ENCODE data around the gene RABGAP1L. TPM values are rescaled to one million over a fixed set of nuclear protein-coding genes. Genes with fewer than 3 reads are reported as not detected.

Gene RABGAP1L
- total and polyA plus RNA-seq, 10 donors, result 30.3 to 125 (median 77.7) TPM

- 39 to 49% (median 43%) methylated on average over 6 of the region's 6 CpGs for WGBS, 5 donors
- no peaks in the 10 kb centered on the region for H3K27me3 ChIP-seq (replicated peaks in 1 of 7)
- peaks cover 0 to 3% (median 0%) of the 10 kb centered on the region in 6 donors for H3K36me3 ChIP-seq
- H3K4me3 ChIP-seq, result peak overlapping the region in 4 of 8 donors; percentile 6 to 62 (median 20)
- peak overlapping the region; percentile 67 to 91 (median 84) for H3K27ac ChIP-seq
- peaks cover 28 to 74% (median 62%) of the 10 kb centered on the region in 6 donors for H3K4me1 ChIP-seq
- no peaks in the 10 kb centered on the region for H3K9me3 ChIP-seq
- intact Hi-C loops (cut with DNase I; ENCODE audit: low total_unique reads), result no loop called here
- DNase-seq, result no peak
- TF ChIP-seq POLR2A (IDR thresholded peaks at IDR 0.05) (no peak), POLR2AphosphoS5 (IDR thresholded peaks at IDR 0.05) (peak in 1 of 3 donors; percentile 59), CTCF (IDR thresholded peaks at IDR 0.05 in 8 of 11, conservative IDR thresholded peaks at IDR 0.05 in 3 of 11) (no peak)
Observed at GRCh38 chr1:174964261-174964971, 805.1 kb downstream of the RABGAP1L start.

- Histone ChIP-seq H3K27me3 (replicated peaks in 1 of 7) (no peaks in the 10 kb centered on the region), H3K36me3 (peaks cover 0 to 5% (median 0%) of the 10 kb centered on the region in 6 donors), H3K4me3 (peak overlapping the region in 5 of 8 donors; percentile 2 to 62 (median 18)), H3K4me1 (peaks cover 28 to 80% (median 66%) of the 10 kb centered on the region in 6 donors), H3K27ac (peak overlapping the region; percentile 67 to 91 (median 84)), H3K9me3 (no peaks in the 10 kb centered on the region)
- DNase-seq, result no peak
- intact Hi-C loops (cut with DNase I; ENCODE audit: low total_unique reads), result no loop called here
- WGBS, 5 donors, result 45 to 65% (median 61%) methylated on average over 1 of the region's 1 CpG
- no peak for TF ChIP-seq POLR2AphosphoS5 (IDR thresholded peaks at IDR 0.05)
- no peak for TF ChIP-seq CTCF (IDR thresholded peaks at IDR 0.05 in 8 of 11, conservative IDR thresholded peaks at IDR 0.05 in 3 of 11)
- no peak for TF ChIP-seq POLR2A (IDR thresholded peaks at IDR 0.05)
Observed at GRCh38 chr1:174964972-174965361, 805.6 kb downstream of the RABGAP1L start.

DNA sequence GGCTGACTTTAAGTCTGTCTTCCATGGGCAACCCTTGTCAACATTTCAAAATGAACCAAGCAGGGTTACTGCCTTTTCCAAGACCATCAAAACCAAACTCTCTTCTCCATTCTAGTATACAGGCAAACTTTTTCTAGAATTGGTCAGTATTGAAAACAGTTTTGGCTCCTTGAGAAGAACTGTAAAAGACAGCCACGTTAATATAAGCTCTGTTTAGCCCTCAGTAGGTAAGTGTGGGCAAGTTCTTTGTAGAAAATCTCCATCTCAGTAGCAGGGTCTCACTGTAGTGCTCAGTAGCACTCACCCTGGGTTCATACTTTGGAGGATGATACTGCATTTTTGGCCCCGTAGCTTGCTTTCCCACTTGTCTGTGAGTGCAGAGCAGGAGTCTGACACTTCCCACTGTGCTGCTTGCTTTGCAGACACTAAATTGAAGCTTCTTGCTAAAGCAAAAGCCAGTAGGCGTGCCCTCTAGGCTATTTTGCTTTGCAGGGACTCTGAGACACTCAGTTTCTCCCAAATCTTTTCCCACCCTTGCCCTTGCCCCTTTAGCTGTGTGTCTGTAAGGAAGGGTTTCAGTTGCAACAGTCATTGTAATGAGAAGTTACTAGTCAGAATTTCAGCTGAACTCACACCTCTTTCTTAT is 806.2 kb downstream of the RABGAP1L start:
- peak overlapping the region; percentile 67 to 91 (median 84) for H3K27ac ChIP-seq
- peaks cover 0 to 5% (median 0%) of the 10 kb centered on the region in 6 donors for H3K36me3 ChIP-seq
- H3K4me1 ChIP-seq, result peaks cover 28 to 82% (median 70%) of the 10 kb centered on the region in 6 donors
- no peaks in the 10 kb centered on the region for H3K27me3 ChIP-seq (replicated peaks in 1 of 7)
- no peaks in the 10 kb centered on the region for H3K9me3 ChIP-seq
- intact Hi-C loops (cut with DNase I; ENCODE audit: low total_unique reads), result no loop called here
- TF ChIP-seq POLR2AphosphoS5 (IDR thresholded peaks at IDR 0.05) (peak in 1 of 3 donors; percentile 73), POLR2A (IDR thresholded peaks at IDR 0.05) (peak in 1 of 3 donors; percentile 13), CTCF (IDR thresholded peaks at IDR 0.05 in 8 of 11, conservative IDR thresholded peaks at IDR 0.05 in 3 of 11) (no peak)
- 41 to 60% (median 45%) methylated on average over 3 of the region's 3 CpGs for WGBS, 5 donors
- peak overlapping the region in 5 of 8 donors; percentile 2 to 62 (median 18) for H3K4me3 ChIP-seq
- no peak for DNase-seq

All from spleen (tissue), 11 donors.